Daoy (cell line): ENCODE measurements around the gene CBR3. TPM values are rescaled to one million over a fixed set of nuclear protein-coding genes. Genes with fewer than 3 reads are reported as not detected.
"Not testable (repeated sequence)": the region's sequence is repeated elsewhere in the genome, so short reads cannot be mapped to it uniquely, and the experiment has no call there.

Source experiments
- DNase-seq: peaks from one replicate; pipeline ENCODE4 v3.0.0-alpha.2; 2015; ENCODE audit warnings: low read depth
- total RNA-seq: library from RNA; depleted of rRNA; stranded (reverse); fragments of >200 nt; shearing (Covaris generic); gene quantifications from 2 replicates; pipeline ENCODE4 v1.2.3, GENCODE V29; 2014

CBR3 gene
- total RNA-seq, 1 experiment from 2014 or later: 37.0 TPM

DNA sequence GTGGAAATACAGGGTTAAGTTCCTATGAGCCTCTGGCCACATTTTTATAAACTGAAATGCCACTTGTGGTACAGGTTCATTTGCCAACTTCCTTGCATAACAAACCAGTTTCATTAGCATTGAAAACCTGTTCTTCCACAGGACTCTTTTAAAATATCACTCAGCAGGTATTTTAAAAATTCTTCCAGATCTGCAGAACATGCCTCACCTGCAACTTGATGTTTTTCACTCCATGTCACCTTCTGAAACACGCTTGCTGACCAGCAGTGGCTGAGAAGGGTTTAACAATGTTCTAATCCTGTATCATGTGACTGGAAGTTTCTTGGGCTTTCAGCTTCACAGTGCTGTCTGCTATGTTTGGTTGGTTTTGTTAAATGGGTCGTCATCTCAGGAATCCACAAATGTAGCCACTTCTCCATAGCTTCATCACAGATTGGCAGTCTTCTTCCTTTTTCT, 17.6 kb upstream of the CBR3 start:
- no peak for DNase-seq

DNA sequence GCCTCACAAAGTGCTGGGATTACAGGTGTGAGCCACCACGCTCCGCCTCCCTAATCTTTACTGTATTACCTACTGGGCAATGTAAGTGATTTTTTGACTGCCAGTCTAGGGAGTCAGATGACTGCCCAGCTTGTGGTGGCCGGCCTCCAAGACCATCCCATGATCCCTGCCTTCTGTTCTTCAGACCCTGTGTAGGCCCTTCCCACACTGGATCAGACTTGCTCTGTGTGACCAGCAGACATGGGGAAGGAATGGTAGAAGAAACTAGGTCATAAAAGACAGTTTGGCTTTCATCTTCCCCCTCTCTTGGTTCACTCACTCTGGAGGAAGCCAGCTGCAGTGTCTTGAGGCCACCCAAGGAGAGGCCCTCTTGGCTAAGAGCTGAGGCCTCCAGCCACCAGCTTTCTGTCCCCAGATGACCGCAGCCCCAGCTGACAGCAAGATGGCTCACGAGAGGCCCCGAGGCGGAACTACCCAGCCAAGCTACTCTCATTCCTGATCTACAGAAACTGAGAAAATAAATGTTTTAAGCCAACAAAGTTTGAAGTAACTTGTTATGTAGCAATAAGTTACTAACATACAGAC, 14.5 kb upstream of the CBR3 start:
- no peak for DNase-seq

DNA sequence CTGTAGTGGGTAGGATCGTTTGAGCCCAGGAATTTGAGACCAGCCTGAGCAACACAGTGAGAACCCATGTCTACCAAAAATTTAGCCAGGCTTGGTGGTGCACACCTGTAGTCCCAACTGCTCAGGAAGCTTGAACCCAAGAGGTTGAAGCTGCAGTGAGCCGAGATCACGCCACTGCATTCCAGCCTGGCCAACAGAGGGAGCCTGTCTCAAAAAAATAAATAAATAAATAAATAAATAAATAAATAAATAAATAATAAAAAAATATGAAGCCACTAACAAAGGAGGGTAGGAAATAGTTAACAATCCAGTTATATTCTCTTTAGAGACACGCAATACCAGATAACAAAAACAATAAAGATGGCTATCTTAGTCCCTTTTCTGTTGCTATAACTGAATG, 11.9 kb upstream of the CBR3 start:
- DNase-seq: no peak

DNA sequence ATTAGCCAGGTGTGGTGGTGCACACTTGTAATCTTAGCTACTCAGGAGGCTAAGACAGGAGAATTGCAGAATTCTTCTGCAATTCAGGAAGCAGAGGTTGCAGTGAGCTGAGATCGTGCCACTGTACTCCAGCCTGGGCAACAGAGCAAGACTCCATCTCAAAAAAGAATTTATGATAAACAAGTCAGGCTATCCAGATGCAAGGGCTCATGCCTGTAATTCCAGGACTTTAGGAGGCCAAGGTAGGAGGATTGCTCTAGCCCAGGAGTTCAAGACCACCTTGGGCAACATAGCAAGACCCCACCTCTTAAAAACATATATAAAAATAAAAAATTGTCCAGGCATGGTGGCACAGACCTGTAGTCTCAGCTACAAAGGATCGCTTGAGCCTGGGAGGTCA, 10.5 kb upstream of the CBR3 start:
- DNase-seq: no peak

DNA sequence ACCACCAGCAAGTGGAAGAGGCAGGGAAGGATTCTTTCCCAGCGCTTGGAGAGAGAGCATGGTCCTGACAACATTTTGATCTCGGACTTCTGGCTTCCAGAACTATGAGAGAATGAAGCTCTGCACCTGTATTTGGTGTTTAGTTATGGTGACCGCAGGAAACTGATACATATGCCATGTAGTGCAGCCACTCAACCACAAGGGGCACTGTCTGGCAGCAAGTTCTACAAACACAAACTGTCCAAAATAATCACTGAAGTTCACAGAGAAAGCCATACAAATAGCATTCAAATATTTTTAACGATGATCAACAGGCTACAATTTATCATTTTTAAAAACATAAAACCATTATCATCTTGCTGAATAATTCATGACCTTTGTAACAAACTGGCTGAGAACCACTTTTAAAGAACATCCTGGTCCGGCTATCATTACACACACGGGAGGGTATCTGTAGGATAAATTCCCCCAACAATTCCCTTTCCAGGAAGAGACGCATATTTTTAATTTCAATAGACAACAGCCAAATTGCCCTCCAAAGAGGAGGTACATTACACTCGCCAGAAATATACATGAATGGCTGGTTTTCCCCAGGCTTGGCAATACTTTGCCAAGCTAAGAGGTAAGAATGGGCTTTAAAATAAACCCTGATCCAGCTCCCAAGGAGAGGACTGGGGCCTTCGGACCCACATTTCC, 9.2 kb upstream of the CBR3 start:
- peak; percentile 62 for DNase-seq

DNA sequence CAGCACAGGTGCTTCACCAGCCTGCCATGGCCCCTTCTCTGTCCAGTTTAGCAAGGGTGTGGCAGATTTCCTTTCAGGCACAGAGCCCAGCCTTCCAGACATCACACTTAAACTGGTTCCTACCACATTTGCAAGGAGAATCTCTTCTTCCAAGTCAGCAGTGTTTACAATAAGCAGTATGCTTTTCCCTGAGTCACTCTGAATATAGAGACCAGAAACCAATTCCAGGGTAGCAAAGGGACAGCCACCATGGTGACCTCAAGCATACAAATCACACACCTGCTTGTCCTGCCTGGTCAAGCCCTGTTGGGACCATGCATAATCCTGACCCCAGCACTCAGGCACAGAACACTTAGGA, 8.7 kb upstream of the CBR3 start:
- no peak for DNase-seq

DNA sequence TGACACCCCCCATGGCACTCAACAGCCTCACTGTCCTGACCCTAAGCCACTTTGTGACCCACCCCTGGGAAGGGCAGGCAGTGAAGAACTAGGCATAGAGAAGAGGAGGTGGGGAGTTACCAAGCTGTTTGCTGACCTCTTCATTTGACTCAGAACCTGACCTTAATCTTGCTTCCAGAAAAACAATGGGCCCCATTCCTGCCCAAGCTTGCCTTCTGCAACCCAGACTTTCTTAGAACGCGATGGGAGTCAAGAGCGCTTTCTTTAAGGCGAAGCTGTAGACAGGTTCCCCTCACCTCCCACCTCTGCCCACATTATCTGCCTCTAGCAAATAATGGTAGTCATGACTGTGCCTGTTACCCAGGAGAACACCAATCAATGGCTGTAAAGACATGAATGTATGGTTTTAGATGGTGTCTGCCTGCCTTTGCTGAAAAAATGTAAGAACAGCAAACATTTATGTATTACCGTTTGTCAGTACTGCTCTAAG, 8.2 kb upstream of the CBR3 start:
- DNase-seq: no peak

DNA sequence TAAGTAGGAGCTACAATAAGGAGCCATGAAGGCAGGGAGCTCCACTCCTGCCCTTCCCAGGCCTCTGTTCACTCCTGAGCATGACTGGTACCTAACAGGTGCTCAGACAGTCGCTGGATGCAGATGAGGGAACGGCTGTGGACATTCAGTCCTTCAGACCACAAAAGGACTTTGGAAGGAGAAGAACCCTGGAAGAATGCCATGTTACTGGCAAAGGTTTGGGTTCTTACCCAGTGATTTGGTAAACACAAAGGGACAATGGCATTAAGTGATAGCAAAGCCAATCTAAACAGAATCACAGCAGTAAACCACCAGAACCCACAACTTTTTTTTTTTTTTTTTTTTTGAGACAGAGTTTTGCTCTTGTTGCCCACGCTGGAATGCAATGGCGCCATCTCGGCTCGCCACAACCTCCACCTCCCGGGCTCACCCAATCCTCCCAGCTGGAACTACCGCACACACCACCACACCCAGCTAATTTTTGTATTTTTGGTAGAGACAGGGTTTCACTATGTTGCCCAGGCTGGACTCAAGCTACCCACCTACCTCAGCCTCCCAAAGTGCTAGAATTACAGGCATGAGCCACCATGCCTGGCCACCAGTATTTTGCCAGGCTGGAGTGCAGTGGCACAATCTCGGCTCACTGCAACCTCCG, 7.5 kb upstream of the CBR3 start:
- DNase-seq: no peak

DNA sequence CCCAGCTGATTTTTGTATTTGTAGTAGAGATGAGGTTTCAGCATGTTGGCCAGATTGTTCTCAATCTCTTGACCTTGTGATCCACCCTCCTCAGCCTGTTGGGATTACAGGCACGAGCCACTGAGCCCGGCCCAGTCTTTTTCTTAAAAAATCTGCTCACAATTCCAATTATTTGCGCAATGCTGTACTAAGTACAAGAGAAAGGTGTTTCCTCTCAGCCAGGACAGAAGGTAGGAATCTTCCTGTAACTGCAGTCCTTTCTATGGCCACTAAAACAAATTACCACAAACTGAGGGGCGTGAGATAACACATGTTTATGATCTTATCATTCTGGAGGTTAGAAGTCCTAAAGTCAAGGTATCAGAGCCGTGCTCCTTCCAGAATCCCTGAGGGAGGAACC, 6.9 kb upstream of the CBR3 start:
- no peak for DNase-seq

DNA sequence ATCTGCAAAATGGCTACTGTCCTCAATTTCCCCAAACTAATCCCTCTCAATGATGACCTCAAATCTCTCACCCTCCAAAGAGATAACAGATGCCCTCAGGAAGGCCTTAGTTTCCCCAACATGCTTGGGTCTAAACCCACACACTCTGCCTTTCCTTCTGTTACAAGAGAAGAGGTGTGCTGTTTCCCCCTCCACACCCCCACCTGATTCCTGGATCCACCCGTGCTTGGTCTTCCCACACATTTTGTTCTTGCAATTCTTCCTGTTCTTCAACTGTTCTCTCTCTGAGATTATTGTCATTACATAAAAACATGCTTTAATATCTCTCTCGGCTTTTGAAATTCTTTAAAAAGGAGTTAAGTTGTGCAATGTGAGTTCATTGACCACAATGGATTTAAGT, 5.7 kb upstream of the CBR3 start:
- no peak for DNase-seq

DNA sequence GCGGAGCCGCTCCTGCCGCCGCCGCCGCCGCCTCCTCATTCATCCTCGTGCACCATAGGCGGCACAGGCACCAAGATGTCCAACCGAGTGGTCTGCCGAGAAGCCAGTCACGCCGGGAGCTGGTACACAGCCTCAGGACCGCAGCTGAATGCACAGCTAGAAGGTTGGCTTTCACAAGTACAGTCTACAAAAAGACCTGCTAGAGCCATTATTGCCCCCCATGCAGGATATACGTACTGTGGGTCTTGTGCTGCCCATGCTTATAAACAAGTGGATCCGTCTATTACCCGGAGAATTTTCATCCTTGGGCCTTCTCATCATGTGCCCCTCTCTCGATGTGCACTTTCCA, 4.5 kb upstream of the CBR3 start:
- DNase-seq: not testable (repeated sequence)

DNA sequence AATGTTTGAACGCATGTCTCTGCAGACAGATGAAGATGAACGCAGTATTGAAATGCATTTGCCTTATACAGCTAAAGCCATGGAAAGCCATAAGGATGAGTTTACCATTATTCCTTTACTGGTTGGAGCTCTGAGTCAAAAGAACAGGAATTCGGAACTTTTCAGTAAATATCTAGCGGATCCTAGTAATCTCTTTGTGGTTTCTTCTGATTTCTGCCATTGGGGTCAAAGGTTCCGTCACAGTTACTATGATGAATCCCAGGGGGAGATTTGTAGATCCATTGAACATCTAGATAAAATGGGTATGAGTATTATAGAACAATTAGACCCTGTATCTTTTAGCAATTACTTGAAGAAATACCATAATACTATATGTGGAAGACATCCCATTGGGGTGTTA, 4.0 kb upstream of the CBR3 start:
- not testable (repeated sequence) for DNase-seq

DNA sequence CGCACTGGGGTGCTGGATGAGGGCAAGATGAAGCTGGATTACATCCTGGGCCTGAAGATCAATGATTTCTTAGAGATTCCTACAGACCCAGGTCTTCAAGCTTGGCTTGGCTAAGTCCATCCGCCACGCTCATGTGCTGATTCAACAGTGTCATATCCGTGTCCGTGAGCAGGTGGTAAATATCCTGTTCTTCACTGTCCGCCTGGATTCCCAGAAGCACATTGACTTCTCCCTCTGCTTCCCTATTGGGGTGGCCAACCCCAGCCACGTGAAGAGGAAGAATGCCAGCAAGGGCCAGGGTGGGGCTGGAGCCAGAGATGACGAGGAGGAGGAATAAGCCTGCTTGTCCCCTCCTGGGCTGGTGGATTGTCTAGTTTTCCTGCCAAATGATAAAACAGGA, 2.2 kb upstream of the CBR3 start:
- DNase-seq: no peak

DNA sequence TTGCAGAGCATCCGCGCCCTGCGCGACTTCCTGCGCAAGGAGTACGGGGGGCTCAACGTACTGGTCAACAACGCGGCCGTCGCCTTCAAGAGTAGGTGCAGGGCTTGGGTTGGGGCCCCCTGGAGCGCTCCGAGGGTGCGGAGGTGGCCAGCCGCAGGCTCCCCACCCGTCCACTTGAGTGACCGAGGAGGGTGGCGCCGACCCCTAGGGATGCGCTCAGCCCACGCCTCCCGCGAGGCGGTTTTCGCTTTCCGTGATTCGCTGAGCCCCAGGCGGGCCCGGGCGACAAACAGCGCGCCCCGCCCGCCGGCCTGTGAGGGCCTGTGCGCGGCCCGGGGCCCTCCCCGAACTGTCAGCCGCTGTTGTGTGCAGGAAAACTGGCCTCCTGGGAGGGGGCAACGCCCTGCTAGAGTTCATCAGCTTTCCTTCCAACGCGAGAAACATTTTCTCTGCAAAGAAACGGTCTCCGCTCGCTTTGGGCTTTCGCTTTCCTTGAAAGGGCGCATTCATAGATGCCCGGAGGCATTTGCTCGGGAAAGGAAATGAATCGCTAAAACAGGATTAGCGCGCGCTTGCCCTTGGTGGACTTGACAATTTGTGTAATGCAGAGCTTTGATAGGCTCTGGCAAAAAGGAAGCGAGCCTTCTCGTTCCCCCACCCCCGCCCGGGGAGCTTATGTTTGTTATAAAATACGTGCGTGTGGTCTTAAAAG, 668 bp downstream of the CBR3 start:
- peak; percentile 89 for DNase-seq

DNA sequence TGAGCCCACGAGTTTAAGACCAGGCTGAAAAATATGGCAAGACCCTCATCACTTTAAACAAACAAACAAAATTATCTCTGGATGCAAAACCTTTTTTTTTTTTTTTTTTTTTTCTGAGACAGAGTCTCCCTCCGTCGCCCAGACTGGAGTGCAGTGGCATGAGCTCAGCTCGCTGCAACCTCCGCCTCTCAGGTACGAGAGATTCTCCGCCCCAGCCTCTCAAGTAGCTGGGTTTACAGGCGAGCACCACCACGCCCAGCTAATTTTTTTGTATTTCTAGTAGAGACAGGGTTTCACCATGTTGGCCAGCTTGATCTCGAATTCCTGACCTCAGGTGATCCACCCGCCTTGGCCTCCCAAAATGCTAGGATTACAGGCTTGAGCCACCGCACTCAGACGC, 4.9 kb downstream of the CBR3 start:
- not testable (repeated sequence) for DNase-seq

DNA sequence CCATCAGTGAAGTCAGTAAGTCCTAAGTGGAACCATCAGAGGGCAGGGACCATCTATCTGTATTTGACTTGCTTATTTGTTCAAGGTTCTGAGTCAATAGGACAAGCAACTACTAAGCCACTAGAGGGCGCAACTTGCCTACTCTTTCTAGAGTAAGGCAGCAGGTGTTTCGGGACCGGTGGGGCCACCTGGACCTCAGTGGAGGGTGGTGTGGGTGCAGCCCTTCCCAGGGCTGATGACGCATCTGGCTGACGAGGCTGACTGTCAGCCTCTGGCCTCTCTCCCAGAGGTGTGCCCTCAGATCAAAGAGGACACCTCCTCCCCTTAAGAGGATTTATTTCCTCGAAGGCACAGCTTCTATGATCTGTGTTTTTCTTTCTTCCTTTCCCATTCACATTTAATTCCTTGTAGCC, 6.6 kb downstream of the CBR3 start:
- peak; percentile 89 for DNase-seq

DNA sequence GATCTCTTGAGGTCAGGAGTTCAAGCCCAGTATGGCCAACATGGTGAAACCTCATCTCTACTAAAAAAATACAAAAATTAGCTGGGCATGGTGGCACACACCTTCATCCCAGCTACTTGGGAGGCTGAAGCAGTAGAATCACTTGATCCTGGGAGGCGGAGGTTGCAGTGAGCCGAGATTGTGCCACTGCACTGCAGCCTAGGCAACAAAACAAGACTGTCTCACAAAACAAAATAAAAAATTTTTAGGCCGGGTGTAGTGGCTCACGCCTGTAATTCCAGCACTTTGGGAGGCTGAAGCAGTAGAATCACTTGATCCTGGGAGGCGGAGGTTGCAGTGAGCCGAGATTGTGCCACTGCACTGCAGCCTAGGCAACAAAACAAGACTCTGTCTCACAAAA, 9.4 kb downstream of the CBR3 start:
- not testable (repeated sequence) for DNase-seq

DNA sequence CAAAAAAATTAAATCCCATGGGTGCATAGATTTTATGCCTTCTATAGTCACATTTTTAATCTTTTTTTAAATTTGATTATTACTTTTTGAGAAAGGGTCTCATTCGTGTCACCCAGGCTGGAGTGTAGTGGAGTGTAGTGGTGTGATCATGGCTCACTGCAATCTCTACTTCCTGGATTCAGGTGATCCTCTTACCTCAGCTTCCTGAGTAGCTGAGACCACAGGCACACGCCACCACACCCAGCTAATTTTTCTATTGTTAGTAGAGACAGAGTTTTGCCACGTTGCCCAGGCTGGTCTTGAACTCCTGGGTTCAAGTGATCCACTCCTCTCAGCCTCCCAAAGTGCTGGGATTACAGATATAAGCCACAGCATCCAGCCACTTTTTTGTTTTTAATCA, 10.4 kb downstream of the CBR3 start:
- DNase-seq: no peak

DNA sequence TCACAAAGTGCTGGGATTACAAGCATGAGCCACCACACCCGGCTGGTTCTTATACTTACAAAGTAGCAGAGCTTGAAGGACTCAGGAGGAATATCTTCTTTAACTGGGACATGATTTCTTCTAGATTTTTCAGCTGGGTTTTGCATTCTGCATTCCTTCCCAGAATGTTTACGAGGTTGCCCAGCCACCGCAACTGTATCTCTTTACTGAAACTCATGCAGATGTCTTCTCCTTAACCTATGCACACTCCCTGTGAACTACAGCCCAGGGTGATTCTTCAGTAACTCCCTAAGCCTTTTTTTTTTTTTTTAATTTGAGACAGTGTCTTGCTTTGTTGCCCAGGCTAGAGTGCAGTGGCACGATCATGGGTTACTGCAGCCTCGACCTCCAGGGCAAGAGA, 13.0 kb downstream of the CBR3 start:
- DNase-seq: no peak

DNA sequence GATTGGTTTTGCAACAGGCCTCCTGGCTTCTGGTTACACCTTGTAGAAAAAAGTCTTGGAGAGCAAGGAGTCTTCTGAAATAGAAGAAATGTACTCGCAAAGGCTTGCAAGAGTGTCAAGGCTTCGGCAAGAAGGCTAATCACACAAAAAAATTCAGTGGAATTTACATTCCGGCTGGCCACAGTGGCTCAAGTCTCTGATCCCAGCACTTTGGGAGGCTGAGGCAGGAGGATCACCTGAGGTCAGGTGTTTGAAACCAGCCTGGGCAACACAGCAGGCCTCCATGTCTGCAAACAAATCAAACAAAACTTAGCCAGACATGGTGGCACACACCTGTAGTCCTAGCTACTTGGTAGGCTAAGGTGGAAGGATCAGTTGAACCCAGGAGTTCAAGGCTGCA, 14.0 kb downstream of the CBR3 start:
- no peak for DNase-seq

DNA sequence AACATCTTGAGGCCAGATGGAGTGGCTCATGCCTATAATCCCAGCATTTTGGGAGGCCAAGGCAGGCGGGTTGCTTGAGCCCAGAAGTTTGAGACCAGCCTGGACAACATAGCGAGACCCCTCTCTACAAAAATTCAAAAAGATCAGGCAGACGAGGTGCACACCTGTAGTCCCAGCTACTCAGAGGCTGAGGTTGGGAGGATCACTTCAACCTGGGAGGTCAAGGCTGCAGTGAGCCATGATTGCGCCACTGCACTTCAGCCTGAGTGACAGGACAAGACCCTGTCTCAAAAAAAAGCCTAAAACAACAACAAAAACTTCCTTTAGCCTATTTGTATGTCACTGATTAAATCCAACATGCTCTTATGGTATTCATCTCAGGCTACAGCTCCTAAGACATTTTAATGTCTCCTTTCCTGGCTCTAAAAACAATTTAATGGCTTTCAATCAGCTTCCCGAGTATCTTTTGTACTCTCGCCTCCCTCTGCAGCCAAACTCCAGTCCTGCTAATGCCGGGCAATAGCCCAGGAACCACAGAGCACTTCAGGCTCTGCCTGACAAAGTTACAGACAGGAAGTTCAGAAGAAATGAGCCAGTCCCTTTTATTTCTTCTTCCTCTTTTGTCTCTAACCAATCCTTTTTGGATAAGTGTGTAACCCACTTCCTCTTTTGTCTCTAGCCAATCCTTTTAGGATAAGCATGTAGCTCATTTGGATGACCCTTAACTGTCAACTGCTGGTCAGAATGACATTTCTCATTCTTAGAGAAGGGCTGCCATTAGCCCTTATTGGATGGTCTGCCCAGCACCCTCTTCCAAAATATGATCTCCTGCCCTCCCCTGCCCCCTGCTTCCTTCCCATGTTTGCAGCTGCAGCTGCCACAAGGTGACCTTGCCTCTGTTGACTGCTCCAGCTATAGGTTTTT, 15.2 kb downstream of the CBR3 start:
- DNase-seq: peak; percentile 55
